HCT116 (cell line): ENCODE data around the gene PDE4D. TPM values are rescaled to one million over a fixed set of nuclear protein-coding genes. Genes with fewer than 3 reads are reported as not detected.

Experiments used
- ATAC-seq: fragments of 200-7000 bp; cut with Tn5 transposase; 2 replicates; pipeline ENCODE4 v1.9.1; 2020; ENCODE audit warnings: mild to moderate bottlenecking, moderate library complexity
- BruUV-seq: library from RNA; stranded (reverse); fragments of 400-500 nt; replicated peaks from 2 replicates; lab custom pipeline; 2021; lab: Mats Ljungman, UMichigan
- CTCF ChIA-PET: fragments of 300-600 bp; sonication (Branson Sonifier 250); formaldehyde crosslinking; loops from one replicate; lab custom pipeline; 2021; ENCODE audit warnings: antibody characterized with exemption; lab: Charles Lee
- POLR2A ChIA-PET: fragments of 300-600, 350-600 bp; sonication (Branson Sonifier 250); formaldehyde crosslinking; loops from one replicate; lab custom pipeline; 2021; ENCODE audit warnings: antibody characterized with exemption; lab: Charles Lee
- RAD21 ChIA-PET, 2 experiments: fragments of 300-600 bp; sonication (Branson Sonifier 250); formaldehyde crosslinking; loops; one replicate each; lab custom pipeline; 2023; ENCODE audit warnings: low total read pairs in 2 of 2; ENCODE audit not compliant: uncharacterized antibody in 2 of 2, unreplicated experiment in 2 of 2, low non-redundant PET in 1 of 2; lab: Charles Lee
- DNase-seq: peaks from one replicate; pipeline ENCODE4 v3.0.0-alpha.2; 2010; ENCODE audit warnings: low read depth, low spot score
- H2AFZ ChIP-seq: fragments of 200-600 bp; shearing (Covaris generic), sonication (generic); 2 replicates; pipeline ENCODE4 v1.6.1; 2017; ENCODE audit warnings: low read depth, mixed run types, mixed read lengths, antibody characterized with exemption, low read length; ENCODE audit not compliant: poor library complexity, severe bottlenecking
- H3K27ac ChIP-seq: 2 replicates; pipeline ENCODE4 v1.5.1; 2012; ENCODE audit warnings: low read depth, low read length
- H3K27me3 ChIP-seq: fragments of 200-600 bp; sonication (generic); 2 replicates; pipeline ENCODE4 v1.6.1; 2016; ENCODE audit warnings: mixed run types, low read length, mixed read lengths; ENCODE audit not compliant: insufficient read depth
- H3K36me3 ChIP-seq, 2 experiments: fragments of 200-500 bp in 1 of 2; fragments of 200-600 bp in 1 of 2; sonication (Bioruptor generic) in 1 of 2; sonication (generic) in 1 of 2; 2 replicates each; pipeline versions ENCODE4 v1.5.1 to v1.6.1; 2014 to 2016; ENCODE audit warnings: low read length in 2 of 2, inconsistent platforms in 1 of 2, mixed read lengths in 1 of 2, mixed run types in 1 of 2; ENCODE audit not compliant: insufficient read depth in 2 of 2, control insufficient read depth in 1 of 2
- H3K4me1 ChIP-seq, 2 experiments: fragments of 200-600 bp in 1 of 2; sonication (generic) in 1 of 2; 2 replicates each; pipeline versions ENCODE4 v1.5.1 to v1.6.1; 2012 to 2017; ENCODE audit warnings: low read length in 2 of 2, inconsistent platforms in 1 of 2, mild to moderate bottlenecking in 1 of 2, mixed read lengths in 1 of 2, mixed run types in 1 of 2, moderate library complexity in 1 of 2; ENCODE audit not compliant: insufficient read depth in 2 of 2, control insufficient read depth in 1 of 2
- H3K4me2 ChIP-seq: fragments of 200-600 bp; sonication (generic); 2 replicates; pipeline ENCODE4 v1.6.1; 2017; ENCODE audit warnings: mixed run types, low read length, mixed read lengths
- H3K4me3 ChIP-seq, 2 experiments: fragments of 200-600 bp in 1 of 2; sonication (generic) in 1 of 2; replicated peaks in 1 of 2; 2 replicates each; pipeline ENCODE4 v1.5.1; 2011 to 2016; ENCODE audit warnings: low read length in 2 of 2, control low read depth in 1 of 2, low read depth in 1 of 2, mild to moderate bottlenecking in 1 of 2, mixed read lengths in 1 of 2, mixed run types in 1 of 2
- H3K79me2 ChIP-seq: fragments of 200-600 bp; sonication (generic); 2 replicates; pipeline ENCODE4 v1.6.1; 2017; ENCODE audit warnings: mild to moderate bottlenecking, mixed run types, low read length, moderate library complexity, mixed read lengths; ENCODE audit not compliant: insufficient read depth
- H3K9ac ChIP-seq: fragments of 200-600 bp; sonication (generic); 2 replicates; pipeline ENCODE4 v1.6.1; 2016; ENCODE audit warnings: low read length, mixed read lengths
- H3K9me2 ChIP-seq: fragments of 200-600 bp; sonication (generic), shearing (Covaris generic); 2 replicates; pipeline ENCODE4 v1.6.1; 2017; ENCODE audit warnings: mixed run types, mild to moderate bottlenecking, moderate library complexity; ENCODE audit not compliant: insufficient read depth
- H3K9me3 ChIP-seq, 2 experiments: fragments of 200-500 bp in 1 of 2; fragments of 200-600 bp in 1 of 2; sonication (Bioruptor generic) in 1 of 2; sonication (generic) in 1 of 2; 2 replicates each; pipeline ENCODE4 v1.6.1; 2014 to 2017; ENCODE audit warnings: low read length in 2 of 2, mixed read lengths in 2 of 2, inconsistent platforms in 1 of 2, low read depth in 1 of 2, mild to moderate bottlenecking in 1 of 2, mixed run types in 1 of 2, moderate library complexity in 1 of 2; ENCODE audit not compliant: control insufficient read depth in 1 of 2, insufficient read depth in 1 of 2
- H4K20me1 ChIP-seq: fragments of 200-600 bp; sonication (generic), shearing (Covaris generic); 2 replicates; pipeline ENCODE4 v1.6.1; 2017; ENCODE audit warnings: mixed run types, mild to moderate bottlenecking, moderate library complexity; ENCODE audit not compliant: insufficient read depth
- ATF3 ChIP-seq: IDR thresholded peaks from 2 replicates; pipeline ENCODE4 v1.6.1; 2012
- CBX3 ChIP-seq: IDR thresholded peaks from 2 replicates; pipeline ENCODE4 v1.6.1; 2012; ENCODE audit warnings: low read depth
- CEBPB ChIP-seq: IDR thresholded peaks from 2 replicates; pipeline ENCODE4 v1.6.1; 2012; ENCODE audit warnings: low read depth
- CTCF ChIP-seq, 3 experiments: fragments of 200-600 bp in 1 of 3; sonication (generic) in 1 of 3; IDR thresholded peaks in 2 of 3; conservative IDR thresholded peaks in 1 of 3; 2 replicates each; pipeline ENCODE4 v1.5.1; 2012 to 2017; ENCODE audit warnings: low read depth in 2 of 3, low read length in 2 of 3, antibody characterized with exemption in 1 of 3, borderline replicate concordance in 1 of 3, control low read depth in 1 of 3, mild to moderate bottlenecking in 1 of 3, mixed read lengths in 1 of 3, mixed run types in 1 of 3, moderate library complexity in 1 of 3; ENCODE audit not compliant: insufficient read depth in 1 of 3
- EGR1 ChIP-seq: IDR thresholded peaks from 2 replicates; pipeline ENCODE4 v1.6.1; 2012; ENCODE audit warnings: low read depth
- ELF1 ChIP-seq: IDR thresholded peaks from 2 replicates; pipeline ENCODE4 v1.6.1; 2012; ENCODE audit warnings: low read depth, borderline replicate concordance
- EZH2 ChIP-seq: fragments of 200-600 bp; sonication (generic); IDR thresholded peaks from 2 replicates; pipeline ENCODE4 v1.6.1; 2017; ENCODE audit warnings: antibody characterized with exemption, mixed run types
- EZH2phosphoT487 ChIP-seq: fragments of 200-600 bp; IDR thresholded peaks from 2 replicates; pipeline ENCODE4 v1.6.1; 2018; ENCODE audit warnings: antibody characterized with exemption, borderline replicate concordance
- FOSL1 ChIP-seq: IDR thresholded peaks from 2 replicates; pipeline ENCODE4 v1.6.1; 2012; ENCODE audit warnings: low read depth
- POLR2A ChIP-seq: IDR thresholded peaks from 2 replicates; pipeline ENCODE4 v1.7.0; 2011; ENCODE audit warnings: borderline replicate concordance; ENCODE audit not compliant: insufficient read depth, insufficient read length; ENCODE audit errors: extremely low read depth
- RAD21 ChIP-seq: IDR thresholded peaks from 2 replicates; pipeline ENCODE4 v1.6.1; 2012; ENCODE audit warnings: low read depth, mild to moderate bottlenecking
- REST ChIP-seq: IDR thresholded peaks from 2 replicates; pipeline ENCODE4 v1.6.1; 2012; ENCODE audit warnings: low read depth
- SIN3A ChIP-seq: IDR thresholded peaks from 2 replicates; pipeline ENCODE4 v1.6.1; 2012; ENCODE audit warnings: low read depth
- SP1 ChIP-seq: IDR thresholded peaks from 2 replicates; pipeline ENCODE4 v1.6.1; 2012; ENCODE audit warnings: low read depth
- TCF7L2 ChIP-seq: IDR thresholded peaks from 2 replicates; pipeline ENCODE4 v1.7.0; 2011; ENCODE audit warnings: borderline replicate concordance, inconsistent platforms; ENCODE audit not compliant: insufficient read depth, insufficient read length; ENCODE audit errors: extremely low read depth
- intact Hi-C: fragments of 100-400 bp; cut with micrococcal nuclease; formaldehyde crosslinking; loops from 2 replicates; pipeline ENCODE4 v1.10.0; 2022
- total RNA-seq: library from RNA; stranded (reverse); gene quantifications from one replicate; pipeline ENCODE4 v1.2.1, GENCODE V29; 2021; ENCODE audit not compliant: unreplicated experiment
- TF ChIP-seq, protein P1 (sequence below): IDR thresholded peaks from 2 replicates; pipeline ENCODE4 v1.6.1; 2011; ENCODE audit warnings: mild to moderate bottlenecking, low read length, moderate library complexity; ENCODE audit not compliant: insufficient replicate concordance; ENCODE audit errors: extremely low read depth

Gene PDE4D
- total RNA-seq, 1 experiment from 2014 or later, result 1.1 TPM

DNA sequence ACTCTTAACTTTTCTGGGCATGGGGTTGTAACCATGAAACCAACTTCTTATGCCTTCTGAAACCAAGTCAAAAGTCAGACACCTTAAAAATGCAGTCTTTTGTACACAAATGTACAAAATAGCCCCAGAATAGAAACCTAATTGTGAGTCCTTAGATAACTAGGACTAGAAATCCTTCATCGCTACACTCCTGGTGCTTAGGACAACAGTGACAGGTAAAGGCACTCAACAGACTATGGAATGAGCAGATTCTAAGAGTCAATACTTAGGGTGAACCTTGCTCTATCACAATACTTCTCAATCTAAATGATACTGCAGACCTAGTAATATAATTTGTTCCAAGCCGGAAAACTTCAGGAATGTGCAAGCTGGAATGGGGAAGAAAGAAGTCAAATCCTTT lies 163.7 kb downstream of the PDE4D start:
- H3K9ac ChIP-seq, result no peak overlapping the region
- H3K9me3 ChIP-seq, result no peaks in the 10 kb centered on the region
- H3K4me2 ChIP-seq, result no peak overlapping the region
- no peaks in the 10 kb centered on the region for H3K36me3 ChIP-seq
- ChIA-PET POLR2A (no interaction called here), CTCF (no interaction called here), RAD21 (no interaction called here)
- no peaks in the 10 kb centered on the region for H3K79me2 ChIP-seq
- H2AFZ ChIP-seq, result no peak overlapping the region
- H4K20me1 ChIP-seq, result no peaks in the 10 kb centered on the region
- ATAC-seq, result no peak
- H3K27me3 ChIP-seq, result no peaks in the 10 kb centered on the region; the same call in 1 of the 2 replicates
- no peak overlapping the region for H3K4me3 ChIP-seq
- intact Hi-C loops, result no loop called here
- H3K27ac ChIP-seq, result no peak overlapping the region
- no peaks in the 10 kb centered on the region for H3K9me2 ChIP-seq
- DNase-seq, result no peak
- no peak for TF ChIP-seq ATF3
- TF ChIP-seq EGR1, result no peak
- no peak for TF ChIP-seq CTCF (IDR thresholded peaks at IDR 0.05 in 2 of 3, conservative IDR thresholded peaks at IDR 0.05 in 1 of 3; ENCODE audit: borderline replicate concordance in 1 of 3, insufficient read depth in 1 of 3, low read depth in 2 of 3, low read length in 2 of 3)
- no peak for TF ChIP-seq TCF7L2
- TF ChIP-seq CEBPB, result no peak
- no peak for TF ChIP-seq CBX3
- TF ChIP-seq SP1, result no peak
- TF ChIP-seq, protein P1, sequence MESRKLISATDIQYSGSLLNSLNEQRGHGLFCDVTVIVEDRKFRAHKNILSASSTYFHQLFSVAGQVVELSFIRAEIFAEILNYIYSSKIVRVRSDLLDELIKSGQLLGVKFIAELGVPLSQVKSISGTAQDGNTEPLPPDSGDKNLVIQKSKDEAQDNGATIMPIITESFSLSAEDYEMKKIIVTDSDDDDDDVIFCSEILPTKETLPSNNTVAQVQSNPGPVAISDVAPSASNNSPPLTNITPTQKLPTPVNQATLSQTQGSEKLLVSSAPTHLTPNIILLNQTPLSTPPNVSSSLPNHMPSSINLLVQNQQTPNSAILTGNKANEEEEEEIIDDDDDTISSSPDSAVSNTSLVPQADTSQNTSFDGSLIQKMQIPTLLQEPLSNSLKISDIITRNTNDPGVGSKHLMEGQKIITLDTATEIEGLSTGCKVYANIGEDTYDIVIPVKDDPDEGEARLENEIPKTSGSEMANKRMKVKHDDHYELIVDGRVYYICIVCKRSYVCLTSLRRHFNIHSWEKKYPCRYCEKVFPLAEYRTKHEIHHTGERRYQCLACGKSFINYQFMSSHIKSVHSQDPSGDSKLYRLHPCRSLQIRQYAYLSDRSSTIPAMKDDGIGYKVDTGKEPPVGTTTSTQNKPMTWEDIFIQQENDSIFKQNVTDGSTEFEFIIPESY, result no peak
- no peak for TF ChIP-seq EZH2phosphoT487
- TF ChIP-seq SIN3A, result no peak
- no peak for TF ChIP-seq EZH2
- no peak for TF ChIP-seq POLR2A
- TF ChIP-seq FOSL1, result no peak
- TF ChIP-seq RAD21, result no peak
- TF ChIP-seq ELF1, result no peak
- TF ChIP-seq REST, result no peak
- no peaks in the 10 kb centered on the region for H3K4me1 ChIP-seq
- BruUV-seq, result no TSS peak
